Ureter (tissue), 1 donor: ENCODE data around the gene FAT3. TPM values are rescaled to one million over a fixed set of nuclear protein-coding genes. Genes with fewer than 3 reads are reported as not detected.

Experiments
- DNase-seq: peaks from one replicate; pipeline ENCODE4 v3.0.0-alpha.2; 2020; ENCODE audit warnings: low spot score
- total RNA-seq: library from RNA; stranded (reverse); gene quantifications from one replicate; pipeline ENCODE4 v1.2.4, GENCODE V29; 2023
- donor health status: DM: yes; HTN: yes; CAD: no.

The FAT3 gene
- total RNA-seq, 1 donor from 2014 or later: 16.1 TPM

DNA sequence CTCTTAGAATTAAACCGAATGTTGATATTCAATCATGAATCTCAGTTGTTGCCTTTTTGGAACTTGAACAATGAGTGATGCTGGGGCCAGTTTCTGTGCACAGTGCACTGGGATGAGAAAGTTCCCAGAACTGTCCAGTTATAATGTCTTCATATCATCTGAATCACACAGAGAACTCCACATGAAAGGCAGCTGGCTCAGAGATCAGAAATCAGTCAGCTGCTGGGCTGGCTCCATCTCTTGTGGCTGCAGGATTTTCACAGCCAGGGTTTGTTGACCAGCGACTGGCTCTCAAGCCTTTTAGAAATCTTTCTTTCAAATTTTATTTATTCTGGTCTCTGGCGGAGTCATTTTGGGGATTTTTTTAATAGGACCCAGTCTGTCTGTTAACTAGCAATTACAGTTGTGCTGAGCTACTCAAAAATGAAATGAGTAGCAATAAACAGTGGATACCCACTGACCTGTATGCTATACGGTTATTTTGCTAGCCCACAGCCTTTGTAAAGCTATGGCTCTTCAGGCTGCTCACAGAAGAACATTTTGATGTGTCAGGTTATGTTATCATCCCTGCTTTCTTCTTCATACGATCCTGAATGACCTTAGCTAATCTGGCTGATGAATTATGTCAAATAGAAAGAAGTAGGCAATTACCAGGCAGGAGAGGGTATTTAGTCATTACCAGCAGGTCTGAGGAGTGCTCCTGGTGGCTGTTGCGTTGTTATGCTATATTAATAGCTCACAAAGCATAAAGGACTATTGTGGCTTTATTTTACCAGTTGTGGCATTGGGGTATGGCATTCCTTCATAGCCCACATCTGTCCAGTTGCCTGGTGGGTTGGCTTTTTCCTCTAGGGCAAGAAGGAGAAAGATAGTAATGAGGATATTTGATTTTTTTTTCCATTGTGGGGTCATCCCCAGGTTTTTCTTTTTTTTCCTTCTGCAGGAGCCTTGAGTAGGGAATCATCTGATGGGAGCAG lies 3.6 kb downstream of the FAT3 start:
- DNase-seq: no peak

DNA sequence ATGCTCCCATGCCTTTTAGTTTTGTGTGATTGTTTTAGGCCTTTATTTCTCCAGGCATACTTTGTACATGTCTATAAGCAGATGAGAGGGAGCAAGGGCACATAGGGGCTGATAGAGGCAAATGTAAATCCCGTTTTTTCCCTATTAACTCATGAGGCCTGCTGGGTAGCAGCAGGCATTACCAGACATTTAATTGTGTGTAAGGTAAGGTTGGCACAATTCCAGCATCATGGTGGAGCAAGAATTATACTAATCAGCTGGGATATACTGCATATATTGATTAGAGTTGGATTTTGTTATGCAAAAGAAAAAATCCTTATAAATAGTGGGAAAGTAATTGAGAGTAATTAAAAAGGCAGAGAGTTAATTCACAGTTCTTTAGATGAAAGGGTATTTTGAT lies 12.2 kb downstream of the FAT3 start:
- no peak for DNase-seq

DNA sequence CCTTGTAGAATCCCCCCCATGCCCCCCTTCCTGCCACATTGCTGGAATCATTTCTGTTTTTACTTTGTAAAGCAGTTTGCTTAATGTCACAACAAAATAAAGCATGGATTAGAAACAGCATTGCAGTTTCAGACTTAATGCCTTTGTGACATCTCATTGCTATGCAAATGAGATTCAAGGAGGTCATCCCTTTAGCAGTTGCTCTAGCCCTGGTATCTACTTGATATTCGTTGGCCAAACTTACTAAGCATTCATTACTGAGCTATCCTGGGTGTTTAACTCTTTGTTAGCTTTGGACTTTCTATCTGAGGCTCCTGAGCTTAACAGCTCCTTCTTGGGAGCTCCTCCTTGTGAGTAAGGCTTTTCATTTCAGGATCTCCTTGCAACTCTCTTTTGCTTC lies 16.3 kb downstream of the FAT3 start:
- DNase-seq: no peak

DNA sequence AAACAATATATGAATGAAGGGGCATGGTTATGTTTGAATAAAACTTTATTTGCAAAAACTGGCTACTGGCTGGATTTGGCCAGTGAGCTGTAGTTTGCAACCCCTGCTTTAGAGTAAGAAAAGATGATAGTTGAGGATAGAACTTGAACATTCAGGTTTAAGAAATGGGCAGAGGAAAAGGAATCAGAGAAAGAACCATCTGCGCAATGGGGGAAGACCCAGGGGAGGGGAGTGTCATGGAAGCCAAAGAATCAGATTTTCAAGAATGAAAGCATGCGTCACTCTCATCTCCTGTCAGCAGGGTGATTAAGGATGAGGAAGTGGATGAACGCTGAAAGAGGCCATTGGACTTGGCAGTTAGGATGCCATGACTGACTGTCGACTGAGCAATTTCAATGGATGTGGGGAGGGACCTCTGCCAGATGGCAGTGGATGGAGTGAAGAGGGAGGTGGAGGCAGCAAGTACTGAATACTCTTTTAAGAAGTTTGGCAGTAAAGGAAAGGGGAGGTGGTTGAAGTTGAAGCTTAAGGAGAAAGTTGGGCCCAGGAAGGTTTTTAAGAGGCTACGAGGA lies 21.2 kb downstream of the FAT3 start:
- no peak for DNase-seq

DNA sequence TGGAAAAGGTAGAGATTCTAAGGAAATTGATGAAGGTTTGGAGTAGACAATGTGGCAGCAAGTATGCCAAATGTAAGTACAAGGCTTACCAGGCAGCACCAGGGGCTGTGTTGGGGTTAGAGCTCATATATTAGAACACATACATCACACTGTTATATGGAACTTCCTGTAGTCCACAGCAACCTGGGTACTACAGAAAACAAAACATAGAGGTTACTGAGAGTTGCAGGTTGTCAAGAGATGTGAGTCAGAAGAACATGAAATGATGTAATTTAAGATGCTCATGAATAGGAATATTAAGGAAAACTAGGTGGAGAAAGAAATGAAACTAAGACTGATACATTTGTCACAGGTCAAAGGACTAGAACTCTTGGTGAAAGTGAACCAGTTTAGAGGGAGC lies 22.0 kb downstream of the FAT3 start:
- no peak for DNase-seq

DNA sequence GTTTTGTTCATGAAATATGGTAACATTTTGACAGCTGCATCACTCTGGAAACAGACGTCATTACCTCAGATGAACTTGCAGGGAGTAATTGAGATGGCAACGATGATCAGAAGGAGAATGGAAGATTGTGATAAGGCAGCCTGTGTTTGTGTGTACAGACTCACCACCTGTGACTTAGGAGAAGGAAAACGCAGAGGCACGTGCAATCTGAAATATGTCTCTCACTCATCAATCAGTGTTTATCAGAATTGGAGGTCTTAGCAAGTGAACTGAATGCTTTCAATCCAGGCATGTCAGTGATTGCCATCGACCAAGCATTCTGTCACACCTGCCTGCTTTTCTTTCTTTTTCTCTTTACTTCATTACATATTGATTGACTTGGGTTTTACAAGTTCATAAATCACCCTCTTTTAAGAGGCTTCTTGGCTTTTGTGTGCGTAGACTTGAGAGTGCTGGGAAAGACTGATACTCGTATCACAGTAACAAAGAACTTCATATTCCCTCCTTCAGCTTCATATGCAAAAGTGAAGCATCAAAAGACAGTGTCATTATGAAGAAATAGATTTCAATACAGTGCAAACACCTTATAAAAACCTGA lies 24.6 kb downstream of the FAT3 start:
- DNase-seq: no peak

DNA sequence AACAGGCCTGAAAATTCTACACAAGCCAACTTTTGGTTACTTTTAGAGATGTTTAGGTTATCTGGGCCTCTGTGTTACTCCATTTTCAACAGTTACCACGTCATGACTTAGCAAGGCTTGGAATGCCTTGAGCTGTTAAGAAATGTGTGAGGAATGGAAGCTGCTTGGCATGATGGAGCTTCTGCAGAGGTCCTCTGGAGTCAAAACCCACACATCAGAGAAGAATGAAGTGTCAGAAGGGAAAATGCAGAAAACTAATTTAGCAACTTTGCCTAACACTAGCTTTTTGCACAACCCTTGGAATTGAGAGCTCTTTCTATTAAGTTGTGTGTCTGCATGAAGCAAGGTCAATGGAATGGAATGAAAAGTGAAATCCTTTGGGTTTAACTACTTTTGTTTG lies 27.4 kb downstream of the FAT3 start:
- DNase-seq: no peak

DNA sequence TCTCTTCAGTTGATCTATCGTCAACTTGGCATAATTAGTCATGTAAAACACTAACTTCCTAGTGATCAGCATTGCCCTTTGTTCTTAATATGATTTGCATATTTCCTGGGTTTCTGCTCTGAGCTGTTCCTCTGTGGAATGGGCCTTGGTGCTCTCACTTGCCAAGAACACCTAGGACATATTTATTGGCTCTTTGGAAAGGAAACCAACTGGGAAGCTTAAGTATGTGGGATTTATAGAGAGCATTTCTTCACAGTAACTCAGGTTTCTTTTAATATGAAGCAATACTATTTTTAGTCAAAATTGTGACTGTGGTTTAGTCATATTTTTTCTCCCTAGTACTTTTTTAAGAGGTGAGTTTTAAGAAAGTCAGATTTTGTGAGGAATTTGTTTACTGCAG lies 28.8 kb downstream of the FAT3 start:
- no peak for DNase-seq

DNA sequence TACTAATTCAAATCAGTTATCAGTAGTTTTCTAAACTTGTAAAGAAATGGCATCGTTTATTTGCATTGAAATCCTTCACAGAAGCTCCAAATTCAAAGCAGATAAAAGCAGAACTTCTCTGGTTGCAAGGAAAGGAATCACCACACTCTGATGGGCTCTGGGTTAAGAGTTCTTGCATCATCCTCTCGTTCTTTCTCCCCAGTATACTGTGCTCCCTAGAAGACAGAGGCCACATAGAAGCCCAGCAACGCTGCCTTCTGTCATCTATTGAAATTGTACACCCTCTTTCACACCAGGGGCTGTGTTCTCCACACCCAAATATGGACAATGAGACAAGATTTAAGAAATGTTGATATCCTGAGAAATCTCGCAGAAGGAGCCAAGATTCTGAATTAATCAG lies 29.3 kb downstream of the FAT3 start:
- no peak for DNase-seq

DNA sequence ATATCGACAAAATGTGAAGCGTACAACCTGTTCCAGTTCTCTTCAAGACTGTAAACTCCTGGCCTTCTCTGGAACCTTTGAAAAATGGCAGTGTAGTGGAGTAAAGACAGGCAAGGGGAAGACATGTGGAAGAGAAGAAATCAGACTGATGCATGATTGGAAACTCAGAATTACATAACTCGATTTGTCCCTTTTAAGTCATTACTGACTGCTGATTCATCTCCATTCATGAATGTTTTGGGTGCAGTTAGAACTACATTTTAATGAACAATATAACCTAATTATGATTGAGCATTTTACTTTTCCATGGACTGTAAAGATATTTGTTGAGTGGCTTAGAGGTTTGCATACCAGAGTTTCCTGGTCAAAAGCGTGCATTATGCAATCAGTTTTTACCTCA lies 32.9 kb downstream of the FAT3 start:
- DNase-seq: no peak

DNA sequence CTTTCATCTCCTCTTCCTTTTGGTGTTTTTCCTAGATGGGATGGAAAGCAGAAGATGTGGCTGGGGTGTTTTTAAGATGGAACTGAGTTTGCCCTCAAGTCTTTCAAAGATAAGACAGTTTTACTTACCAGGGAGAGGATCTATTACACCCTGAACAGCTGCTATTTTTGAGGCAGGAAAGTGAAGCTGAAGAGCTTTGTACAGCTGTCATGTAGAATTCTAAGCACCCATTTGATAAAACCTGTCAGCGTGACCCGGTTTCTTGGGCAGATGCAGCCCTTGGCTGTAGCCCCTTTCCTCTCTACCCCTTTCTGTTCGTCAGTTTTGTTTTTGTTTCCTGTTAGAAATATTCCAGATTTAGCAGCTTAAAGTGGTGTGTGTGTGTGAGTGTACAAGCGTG lies 35.2 kb downstream of the FAT3 start:
- DNase-seq: no peak

DNA sequence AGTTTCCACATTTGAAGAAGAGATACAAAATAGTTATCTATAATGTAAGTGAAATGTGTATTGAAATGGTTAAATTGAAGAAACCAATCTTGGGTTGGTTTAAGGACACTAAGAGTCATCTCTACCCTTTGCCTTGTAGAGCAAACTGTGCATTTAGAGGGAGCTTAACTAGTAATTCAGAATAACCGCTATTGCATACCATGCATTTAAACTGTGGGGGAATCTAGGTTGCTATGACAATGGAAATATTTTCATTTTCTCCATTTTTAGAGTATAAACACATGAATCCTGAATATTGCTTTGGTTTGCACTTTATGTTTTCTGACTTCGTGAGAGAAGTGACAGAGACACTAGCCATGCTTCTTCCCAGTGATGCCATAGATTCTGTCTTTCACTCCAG lies 39.7 kb downstream of the FAT3 start:
- no peak for DNase-seq

DNA sequence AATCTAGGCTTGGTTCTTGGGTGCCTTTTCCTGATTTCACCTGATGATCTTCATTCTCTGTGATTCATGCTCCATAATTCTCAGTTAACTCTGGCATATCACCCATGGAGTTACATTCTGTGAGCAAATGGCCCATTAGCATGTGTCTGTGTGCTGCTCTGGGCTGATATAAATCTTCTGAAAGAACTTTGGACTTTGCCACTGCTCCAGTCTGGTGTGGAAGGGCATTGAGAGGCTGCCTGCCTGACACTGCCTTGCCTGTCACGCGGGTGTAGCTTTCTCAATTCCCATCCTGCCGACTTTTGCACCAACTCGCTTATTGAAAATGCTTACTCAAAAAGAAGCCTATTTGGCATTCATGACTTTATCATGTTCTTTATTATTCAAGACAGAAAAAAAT lies 42.2 kb downstream of the FAT3 start:
- DNase-seq: no peak

DNA sequence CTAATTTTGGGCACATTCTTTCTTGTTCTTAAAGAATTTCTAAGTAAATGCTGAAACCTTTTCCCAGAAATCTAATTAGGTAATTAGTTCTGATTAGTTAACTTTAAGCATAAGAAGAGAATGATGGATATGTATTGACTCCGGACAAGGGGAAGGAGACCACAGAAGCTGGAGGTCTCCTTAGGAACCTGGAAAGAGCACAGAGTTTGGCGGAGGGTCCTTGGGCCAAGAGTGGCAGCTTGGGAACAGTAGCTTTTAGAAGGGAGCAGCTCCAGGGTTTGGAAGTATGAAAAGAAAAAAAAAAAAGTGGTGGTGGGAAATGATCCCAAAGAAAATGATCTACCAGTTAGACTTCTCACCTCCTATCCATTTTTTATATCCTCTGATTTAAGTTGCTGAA lies 42.7 kb downstream of the FAT3 start:
- no peak for DNase-seq

DNA sequence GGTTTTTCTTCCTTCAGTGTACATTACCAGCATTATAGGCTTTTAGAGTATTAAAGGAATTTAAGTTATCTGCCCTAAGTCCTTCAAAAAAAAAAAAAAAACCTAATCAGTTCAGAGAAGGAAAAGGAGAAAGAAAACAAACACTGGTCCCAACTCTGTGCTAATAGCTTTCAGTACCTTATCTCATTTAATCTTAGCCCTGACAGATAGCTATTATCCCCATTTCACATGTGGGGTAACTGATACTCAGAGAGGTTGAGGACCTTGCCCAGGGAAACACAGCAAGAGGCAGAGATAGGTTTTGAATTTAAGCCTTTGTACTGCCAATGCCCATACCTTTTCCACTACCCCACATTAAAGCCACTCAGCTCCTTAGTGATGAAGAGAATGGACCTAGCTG lies 43.4 kb downstream of the FAT3 start:
- no peak for DNase-seq

DNA sequence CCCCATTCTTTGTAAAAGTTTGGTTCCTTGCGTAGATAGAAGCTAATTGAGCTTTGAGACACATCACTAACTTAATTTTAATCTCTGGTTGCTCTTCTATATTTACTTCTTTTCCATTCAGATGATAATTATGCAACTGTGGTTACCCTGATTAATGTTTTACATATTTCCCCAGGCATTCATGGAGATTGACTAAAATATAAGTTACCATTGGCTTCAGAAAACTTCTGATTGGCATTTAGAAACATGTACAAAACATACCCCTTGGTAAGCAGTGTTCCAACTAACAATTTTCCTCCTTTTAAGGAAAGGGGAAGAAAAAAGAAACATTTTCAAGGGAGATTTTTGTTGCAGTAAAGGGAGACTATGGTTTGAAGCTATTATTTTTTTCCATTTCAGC lies 43.9 kb downstream of the FAT3 start:
- DNase-seq: no peak

DNA sequence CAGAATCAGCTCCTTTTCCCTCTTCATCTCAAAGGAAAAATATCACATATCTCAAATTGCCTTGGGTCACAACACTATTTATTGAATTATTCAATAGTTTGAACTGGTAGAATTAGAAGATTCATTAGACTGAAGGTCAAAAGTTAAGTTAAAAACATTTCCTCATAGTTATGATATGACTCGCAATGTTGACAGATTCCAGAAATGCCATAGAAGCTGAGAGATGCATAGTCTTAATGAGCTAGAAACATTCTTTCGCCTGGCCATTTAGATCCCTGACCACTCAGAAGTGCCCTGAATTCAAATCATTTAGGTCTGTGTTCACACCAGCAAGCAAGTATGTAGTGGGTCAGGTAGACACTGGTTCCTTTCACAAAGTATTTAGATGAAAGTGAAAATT lies 44.4 kb downstream of the FAT3 start:
- no peak for DNase-seq

DNA sequence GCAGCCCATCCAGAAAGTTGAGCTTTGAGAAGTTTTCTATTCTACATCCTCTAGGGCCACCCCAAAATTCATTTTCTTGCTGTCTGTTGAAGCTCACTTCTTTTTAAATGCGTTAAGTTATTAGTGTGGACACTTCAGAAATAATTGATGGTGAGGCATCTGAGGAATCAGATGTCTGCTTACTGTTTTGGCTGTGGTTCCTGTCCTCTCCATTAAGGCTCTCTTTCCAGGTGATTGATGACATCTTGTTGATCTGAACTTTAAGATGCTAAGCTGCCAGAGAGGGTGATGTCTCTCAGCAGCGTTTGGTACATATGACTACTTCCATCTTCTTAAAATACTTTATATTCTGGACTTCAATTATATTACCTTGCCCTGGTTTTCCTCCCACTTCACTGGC lies 45.2 kb downstream of the FAT3 start:
- DNase-seq: no peak

DNA sequence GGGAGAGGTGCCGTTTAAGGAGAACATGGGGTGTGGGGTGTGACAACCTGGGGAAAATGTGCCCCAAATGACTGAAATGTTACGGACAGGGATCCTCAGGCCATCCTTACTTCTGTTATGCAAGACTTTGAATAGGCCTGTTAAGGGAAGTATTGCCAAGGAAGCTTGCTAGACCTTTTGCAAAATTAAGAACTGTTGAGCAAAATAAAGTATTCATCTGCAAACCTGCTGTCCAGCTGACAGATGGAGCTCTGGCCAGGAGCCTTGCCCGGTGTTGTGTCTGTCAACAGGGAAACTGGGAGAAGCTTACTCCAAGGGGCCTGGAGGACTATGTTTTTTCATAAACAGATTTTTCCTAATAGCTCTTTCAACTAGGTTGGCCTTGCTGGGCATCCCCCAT lies 48.0 kb downstream of the FAT3 start:
- no peak for DNase-seq
